RWPE2 (cell line): ENCODE results near the gene CBFA2T2.

Source experiments
- ATAC-seq: fragments of 200-7000 bp; cut with Tn5 transposase; 3 replicates; pipeline ENCODE4 v1.9.1; 2021; ENCODE audit warnings: low read depth
- DNase-seq: peaks from one replicate; pipeline ENCODE4 v3.0.0-alpha.2; 2020; ENCODE audit warnings: low spot score
- H3K27ac ChIP-seq: fragments of 450-650 bp; 2 replicates; pipeline ENCODE4 v1.5.1; 2017; ENCODE audit warnings: mild to moderate bottlenecking; ENCODE audit not compliant: poor library complexity, severe bottlenecking
- H3K27me3 ChIP-seq: fragments of 250-450 bp; sonication (Bioruptor Pico); 2 replicates; pipeline ENCODE4 v1.5.1; 2021; ENCODE audit warnings: mild to moderate bottlenecking, moderate library complexity; ENCODE audit not compliant: insufficient read depth, poor library complexity, severe bottlenecking
- H3K36me3 ChIP-seq: fragments of 250-450 bp; sonication (Bioruptor Pico); 2 replicates; pipeline ENCODE4 v1.5.1; 2020; ENCODE audit warnings: low read depth, mild to moderate bottlenecking, moderate library complexity
- H3K4me1 ChIP-seq: fragments of 250-450 bp; sonication (Bioruptor Pico); 2 replicates; pipeline ENCODE4 v1.5.1; 2021; ENCODE audit warnings: mild to moderate bottlenecking, moderate library complexity; ENCODE audit not compliant: insufficient read depth, poor library complexity, severe bottlenecking
- H3K4me3 ChIP-seq: fragments of 250-450 bp; sonication (Bioruptor Pico); 2 replicates; pipeline ENCODE4 v1.5.1; 2021; ENCODE audit warnings: mild to moderate bottlenecking, moderate library complexity; ENCODE audit not compliant: severe bottlenecking
- H3K9me3 ChIP-seq: fragments of 250-450 bp; sonication (Bioruptor Pico); 2 replicates; pipeline ENCODE4 v1.5.1; 2021; ENCODE audit warnings: mild to moderate bottlenecking, moderate library complexity; ENCODE audit not compliant: severe bottlenecking
- CTCF ChIP-seq: fragments of 450-650 bp; IDR thresholded peaks from one replicate; pipeline ENCODE4 v1.5.1; 2017; ENCODE audit warnings: mild to moderate bottlenecking, moderate library complexity; ENCODE audit not compliant: poor library complexity, severe bottlenecking

The CBFA2T2 gene

GRCh38 chr20:33624399-33624798 lies 134.5 kb downstream of the CBFA2T2 start:
- H3K4me3 ChIP-seq: no peak overlapping the region
- ATAC-seq (no peak), DNase-seq (no peak)
- peaks cover 57% of the 10 kb centered on the region for H3K36me3 ChIP-seq
- no peaks in the 10 kb centered on the region for H3K27me3 ChIP-seq
- no peak for TF ChIP-seq CTCF
- no peak overlapping the region for H3K27ac ChIP-seq
- H3K9me3 ChIP-seq: no peaks in the 10 kb centered on the region
- no peaks in the 10 kb centered on the region for H3K4me1 ChIP-seq

GRCh38 chr20:33626190-33626589 lies 136.3 kb downstream of the CBFA2T2 start:
- no peaks in the 10 kb centered on the region for H3K4me1 ChIP-seq
- no peak for TF ChIP-seq CTCF
- H3K27me3 ChIP-seq: no peaks in the 10 kb centered on the region
- DNase-seq (no peak), ATAC-seq (no peak)
- H3K27ac ChIP-seq: no peak overlapping the region
- no peak overlapping the region for H3K4me3 ChIP-seq
- H3K36me3 ChIP-seq: peaks cover 69% of the 10 kb centered on the region
- no peaks in the 10 kb centered on the region for H3K9me3 ChIP-seq

- Histone ChIP-seq H3K4me3 (no peak overlapping the region), H3K4me1 (no peaks in the 10 kb centered on the region), H3K27ac (no peak overlapping the region), H3K36me3 (peaks cover 65% of the 10 kb centered on the region), H3K27me3 (no peaks in the 10 kb centered on the region), H3K9me3 (no peaks in the 10 kb centered on the region)
- DNase-seq (no peak), ATAC-seq (no peak)
- TF ChIP-seq CTCF: no peak
Measured at GRCh38 chr20:33627577-33628216, 137.8 kb downstream of the CBFA2T2 start.

GRCh38 chr20:33629533-33629932 lies 139.6 kb downstream of the CBFA2T2 start:
- no peaks in the 10 kb centered on the region for H3K27me3 ChIP-seq
- H3K4me1 ChIP-seq: no peaks in the 10 kb centered on the region
- no peak for TF ChIP-seq CTCF
- H3K9me3 ChIP-seq: no peaks in the 10 kb centered on the region
- no peak overlapping the region for H3K4me3 ChIP-seq
- DNase-seq (no peak), ATAC-seq (no peak)
- H3K36me3 ChIP-seq: peaks cover 58% of the 10 kb centered on the region
- H3K27ac ChIP-seq: no peak overlapping the region

GRCh38 chr20:33629979-33630378 lies 140.1 kb downstream of the CBFA2T2 start:
- Histone ChIP-seq H3K27ac (no peak overlapping the region), H3K4me3 (no peak overlapping the region), H3K4me1 (no peaks in the 10 kb centered on the region), H3K27me3 (no peaks in the 10 kb centered on the region), H3K36me3 (peaks cover 53% of the 10 kb centered on the region), H3K9me3 (no peaks in the 10 kb centered on the region)
- ATAC-seq (no peak), DNase-seq (no peak)
- TF ChIP-seq CTCF: no peak
